ENCODE data around the gene VPS35L.
"Not testable (repeated sequence)": the region's sequence is repeated elsewhere in the genome, so short reads cannot be mapped to it uniquely, and the experiment has no call there.

- not testable (repeated sequence) for TF ChIP-seq CTCF (IDR thresholded peaks at IDR 0.05; ENCODE audit: poor library complexity); EZH2 (IDR thresholded peaks at IDR 0.05; ENCODE audit: borderline replicate concordance); EZH2phosphoT487 (IDR thresholded peaks at IDR 0.05; ENCODE audit: low read depth, severe bottlenecking, unreplicated experiment)
Observed at GRCh38 chr16:19679281-19679680, 123.8 kb downstream of the VPS35L start.

Data from hepatocyte (in vitro differentiated cells).